Thyroid gland (tissue), 4 donors: Measurements from ENCODE around the gene C1QTNF3.

Experiments used
- CTCF ChIP-seq, 6 experiments: fragments of 200-600 bp in 3 of 6; fragments of 450-650 bp in 3 of 6; sonication (generic) in 3 of 6; IDR thresholded peaks; one replicate each; pipeline ENCODE4 v1.5.1; 2016 to 2019; ENCODE audit warnings: antibody characterized with exemption in 6 of 6, mild to moderate bottlenecking in 2 of 6, inconsistent platforms in 1 of 6, moderate library complexity in 1 of 6
- POLR2A ChIP-seq, 2 donors: fragments of 450-650 bp; IDR thresholded peaks; one replicate each; pipeline ENCODE4 v1.6.1; 2017; ENCODE audit warnings: antibody characterized with exemption in 2 of 2, mild to moderate bottlenecking in 2 of 2, moderate library complexity in 1 of 2

- no peak for TF ChIP-seq CTCF (IDR thresholded peaks at IDR 0.05)
- TF ChIP-seq POLR2A (IDR thresholded peaks at IDR 0.05): no peak
Observed at GRCh38 chr5:34013547-34013946, 29.5 kb downstream of the C1QTNF3 start.
